SK-N-MC (cell line): Measurements from ENCODE around the gene GLT6D1.

Source experiments
- EZH2 ChIP-seq: fragments of 200-600 bp; sonication (generic); IDR thresholded peaks from one replicate; pipeline ENCODE4 v1.6.1; 2017; ENCODE audit warnings: antibody characterized with exemption
- POLR2AphosphoS5 ChIP-seq: IDR thresholded peaks from 2 replicates; pipeline ENCODE4 v1.6.1; 2012; ENCODE audit warnings: mild to moderate bottlenecking, low read depth, low read length, borderline replicate concordance

DNA sequence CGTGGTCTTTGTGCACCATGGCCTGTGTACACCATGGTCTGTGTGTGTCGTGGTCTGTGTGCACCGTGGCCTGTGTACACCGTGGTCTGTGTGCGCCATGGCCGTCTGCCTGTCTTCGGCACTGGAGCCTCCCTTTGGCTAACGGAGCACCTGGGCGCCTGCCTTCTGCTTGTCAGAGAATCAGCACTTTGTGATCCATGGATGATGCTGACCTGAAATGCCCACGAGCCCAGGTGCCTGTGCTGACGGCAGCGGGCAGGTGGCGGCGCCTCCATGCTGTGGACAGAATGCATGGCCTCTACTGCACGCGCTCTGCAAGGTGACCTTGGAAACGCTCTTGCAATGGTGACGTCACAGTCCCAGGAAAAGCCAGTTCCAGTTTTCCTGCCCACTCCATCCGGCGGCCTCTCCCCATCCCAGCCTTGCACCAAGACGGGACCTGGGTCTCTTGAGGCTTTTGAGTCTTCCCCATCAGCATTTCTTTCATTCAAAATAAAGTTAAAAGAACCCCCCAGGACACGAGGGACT lies 38.4 kb upstream of the GLT6D1 start:
- TF ChIP-seq EZH2: no peak
- TF ChIP-seq POLR2AphosphoS5: no peak
